CD4-positive, CD25-positive, alpha-beta regulatory T cell (primary cell): Measurements from ENCODE around the gene LRP3. TPM values are rescaled to one million over a fixed set of nuclear protein-coding genes. Genes with fewer than 3 reads are reported as not detected.
A peak's percentile ranks its signal among the peaks of the same experiment; 100 is the strongest.

ENCODE experiments used
- ATAC-seq, 2 donors: fragments of 150-1000 bp; cut with Tn5 transposase; one replicate each; pipeline ENCODE4 v1.10.0; 2021; ENCODE audit warnings: low read depth in 2 of 2, moderate number of reproducible peaks in 2 of 2, moderate library complexity in 1 of 2
- DNase-seq, 3 donors: peaks; one replicate each; pipeline versions ENCODE4 v3.0.0 to v3.0.0-alpha.2; 2012 to 2022; ENCODE audit warnings: mixed read lengths in 1 of 3
- H3K27ac ChIP-seq: one replicate; pipeline ENCODE4 v1.7.0; 2013; ENCODE audit warnings: mild to moderate bottlenecking, low read length; ENCODE audit not compliant: insufficient read depth, poor library complexity, severe bottlenecking
- H3K27me3 ChIP-seq: one replicate; pipeline ENCODE4 v1.7.0; 2013; ENCODE audit warnings: low read length; ENCODE audit not compliant: control insufficient read depth, insufficient read depth
- H3K36me3 ChIP-seq: one replicate; pipeline ENCODE4 v1.7.0; 2013; ENCODE audit warnings: mild to moderate bottlenecking, low read length, moderate library complexity; ENCODE audit not compliant: control insufficient read depth, insufficient read depth
- H3K4me1 ChIP-seq: 2 replicates; pipeline ENCODE4 v1.7.0; 2013; ENCODE audit warnings: mild to moderate bottlenecking, low read length; ENCODE audit not compliant: insufficient read depth, control insufficient read depth, poor library complexity, severe bottlenecking
- H3K4me3 ChIP-seq: one replicate; pipeline ENCODE4 v1.7.0; 2013; ENCODE audit warnings: low read depth, mild to moderate bottlenecking, low read length, moderate library complexity
- H3K9me3 ChIP-seq, 2 experiments: 1 replicate in 1 of 2; 2 replicates in 1 of 2; pipeline ENCODE4 v1.7.0; 2013; ENCODE audit warnings: low read length in 2 of 2, mild to moderate bottlenecking in 1 of 2, moderate library complexity in 1 of 2; ENCODE audit not compliant: control insufficient read depth in 2 of 2
- H3K27ac Mint-ChIP-seq, 3 donors: one replicate each; pipeline ENCODE4 v1.8.0; 2020 to 2022; ENCODE audit warnings: mild to moderate bottlenecking in 3 of 3, mixed read lengths in 3 of 3, moderate library complexity in 2 of 3
- H3K27me3 Mint-ChIP-seq: one replicate; pipeline ENCODE4 v1.8.0; 2022; ENCODE audit warnings: mild to moderate bottlenecking, mixed read lengths
- H3K36me3 Mint-ChIP-seq: one replicate; pipeline ENCODE4 v1.8.0; 2020; ENCODE audit warnings: mixed read lengths
- H3K4me1 Mint-ChIP-seq, 4 donors: one replicate each; pipeline ENCODE4 v1.8.0; 2020 to 2022; ENCODE audit warnings: mixed read lengths in 4 of 4, mild to moderate bottlenecking in 1 of 4
- H3K4me3 Mint-ChIP-seq, 4 donors: one replicate each; pipeline ENCODE4 v1.8.0; 2020 to 2022; ENCODE audit warnings: mild to moderate bottlenecking in 4 of 4, mixed read lengths in 4 of 4, moderate library complexity in 3 of 4
- H3K9me3 Mint-ChIP-seq, 7 donors: one replicate each; pipeline ENCODE4 v1.8.0; 2020 to 2022; ENCODE audit warnings: mixed read lengths in 7 of 7, mild to moderate bottlenecking in 3 of 7, moderate library complexity in 2 of 7
- polyA plus RNA-seq, 4 donors: library from polyadenylated mRNA; unstranded; fragments of 300-500 nt; fragmentation: Illumina TruSeq; gene quantifications; one replicate each; pipeline ENCODE4 v1.2.3, GENCODE V29; 2021
- total RNA-seq: library from RNA; stranded (reverse); gene quantifications from one replicate; pipeline ENCODE4 v1.2.3, GENCODE V29; 2022

Gene LRP3
- total and polyA plus RNA-seq, 5 donors from 2014 or later: not detected

DNA sequence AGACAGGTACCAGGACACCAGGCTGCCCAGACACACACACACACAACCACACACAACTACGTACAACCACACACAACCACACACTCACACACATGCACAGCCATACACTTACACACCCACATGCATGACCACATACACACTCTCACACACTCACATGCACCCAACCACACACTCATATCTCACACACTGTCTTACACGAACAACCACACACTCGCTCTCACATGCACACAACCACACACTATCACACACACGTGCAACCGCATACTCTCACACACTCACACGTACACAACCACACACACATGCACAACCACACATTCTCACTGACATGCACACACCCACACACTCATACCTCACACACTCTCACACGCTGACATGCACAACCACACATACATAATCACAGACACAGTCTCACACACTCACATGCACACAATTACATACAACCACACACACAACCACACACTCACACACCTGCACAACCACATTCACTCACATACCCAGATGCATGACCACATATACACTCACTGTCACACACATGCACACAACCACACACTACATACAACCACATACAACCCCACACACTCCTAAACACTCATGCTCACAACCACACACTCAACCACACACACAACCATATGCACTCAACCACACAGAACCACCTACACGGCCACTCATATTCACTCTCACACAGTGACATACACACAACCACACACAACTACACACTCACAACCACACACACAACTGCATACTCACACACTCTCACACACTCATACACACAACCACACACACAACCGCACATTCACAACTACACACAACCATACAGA lies 39.1 kb downstream of the LRP3 start:
- no peak for ATAC-seq
- peaks cover 1 to 12% (median 6%) of the 10 kb centered on the region in 7 donors for H3K9me3 Mint-ChIP-seq
- peaks cover 19% of the 10 kb centered on the region for H3K4me1 ChIP-seq
- H3K4me3 Mint-ChIP-seq: no peak overlapping the region
- peaks cover 6 to 21% (median 14%) of the 10 kb centered on the region in 4 donors for H3K4me1 Mint-ChIP-seq
- no peak overlapping the region for H3K27ac Mint-ChIP-seq
- no peak for DNase-seq
- no peak overlapping the region for H3K27ac ChIP-seq
- peaks cover 26% of the 10 kb centered on the region for H3K27me3 Mint-ChIP-seq
- no peak overlapping the region for H3K4me3 ChIP-seq
- peaks cover 8% of the 10 kb centered on the region in 2 experiments for H3K9me3 ChIP-seq
- no peaks in the 10 kb centered on the region for H3K36me3 Mint-ChIP-seq
- H3K36me3 ChIP-seq: no peaks in the 10 kb centered on the region
- peaks cover 13% of the 10 kb centered on the region for H3K27me3 ChIP-seq

DNA sequence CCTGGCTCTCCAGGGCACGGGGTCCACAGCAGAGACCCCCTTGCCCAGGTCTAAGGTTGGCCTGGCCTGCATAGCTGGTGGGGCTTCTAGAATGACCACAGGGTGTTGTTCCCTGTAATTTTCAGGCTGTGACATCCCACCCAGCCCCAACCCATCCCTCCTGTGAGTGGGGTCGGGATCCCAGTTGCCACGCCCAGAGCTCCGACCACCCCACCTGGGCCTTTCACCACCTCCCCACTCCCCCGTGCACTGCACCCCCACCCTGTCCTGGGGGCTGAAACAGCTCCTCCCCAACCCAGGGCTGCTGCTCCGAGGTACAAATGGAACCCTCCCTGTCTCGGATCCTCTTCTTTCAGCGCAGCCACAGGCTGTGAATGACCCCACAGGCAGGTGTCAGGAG lies 40.0 kb downstream of the LRP3 start:
- Histone ChIP-seq H3K9me3 (peaks cover under 1 to 3% of the 10 kb centered on the region in 2 experiments), H3K36me3 (no peaks in the 10 kb centered on the region), H3K4me1 (peaks cover 19% of the 10 kb centered on the region), H3K27ac (no peak overlapping the region), H3K4me3 (no peak overlapping the region), H3K27me3 (peaks cover 7% of the 10 kb centered on the region)
- ATAC-seq (no peak), DNase-seq (no peak)
- peaks cover 18% of the 10 kb centered on the region for H3K27me3 Mint-ChIP-seq
- H3K4me3 Mint-ChIP-seq: no peak overlapping the region
- H3K9me3 Mint-ChIP-seq: peaks cover 0 to 6% (median 0%) of the 10 kb centered on the region in 7 donors
- no peaks in the 10 kb centered on the region for H3K36me3 Mint-ChIP-seq
- peaks cover 5 to 21% (median 11%) of the 10 kb centered on the region in 4 donors for H3K4me1 Mint-ChIP-seq
- no peak overlapping the region for H3K27ac Mint-ChIP-seq

DNA sequence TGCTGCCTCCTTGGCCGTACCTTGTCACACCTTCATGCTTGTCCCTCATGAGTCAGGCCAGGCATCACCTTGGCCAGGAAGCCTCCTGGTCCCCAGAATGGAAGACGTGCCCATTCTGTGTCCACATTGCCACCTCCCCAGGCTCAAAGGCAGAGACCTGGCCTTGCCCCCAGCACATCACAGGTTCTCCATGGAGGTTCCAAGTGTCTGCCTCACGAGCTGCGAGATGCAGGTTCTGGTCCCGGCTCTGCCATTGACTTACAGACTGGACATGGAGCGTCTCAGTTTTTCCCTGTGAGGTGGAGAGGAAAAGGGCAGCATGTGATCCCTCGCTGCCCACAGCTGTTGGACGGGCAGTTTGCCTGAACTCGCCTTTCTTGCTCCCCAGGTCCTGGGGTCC lies 40.6 kb downstream of the LRP3 start:
- ATAC-seq (no peak), DNase-seq (no peak)
- H3K9me3 Mint-ChIP-seq: peaks cover 0 to 4% (median 0%) of the 10 kb centered on the region in 7 donors
- H3K27ac Mint-ChIP-seq: no peak overlapping the region
- peaks cover 19% of the 10 kb centered on the region for H3K4me1 ChIP-seq
- H3K36me3 Mint-ChIP-seq: no peaks in the 10 kb centered on the region
- peaks cover 14% of the 10 kb centered on the region for H3K27me3 Mint-ChIP-seq
- H3K27me3 ChIP-seq: peaks cover 4% of the 10 kb centered on the region
- H3K4me1 Mint-ChIP-seq: peaks cover 5 to 21% (median 12%) of the 10 kb centered on the region in 4 donors
- H3K4me3 ChIP-seq: no peak overlapping the region
- H3K27ac ChIP-seq: no peak overlapping the region
- no peak overlapping the region for H3K4me3 Mint-ChIP-seq
- H3K36me3 ChIP-seq: no peaks in the 10 kb centered on the region
- H3K9me3 ChIP-seq: no peaks in the 10 kb centered on the region

DNA sequence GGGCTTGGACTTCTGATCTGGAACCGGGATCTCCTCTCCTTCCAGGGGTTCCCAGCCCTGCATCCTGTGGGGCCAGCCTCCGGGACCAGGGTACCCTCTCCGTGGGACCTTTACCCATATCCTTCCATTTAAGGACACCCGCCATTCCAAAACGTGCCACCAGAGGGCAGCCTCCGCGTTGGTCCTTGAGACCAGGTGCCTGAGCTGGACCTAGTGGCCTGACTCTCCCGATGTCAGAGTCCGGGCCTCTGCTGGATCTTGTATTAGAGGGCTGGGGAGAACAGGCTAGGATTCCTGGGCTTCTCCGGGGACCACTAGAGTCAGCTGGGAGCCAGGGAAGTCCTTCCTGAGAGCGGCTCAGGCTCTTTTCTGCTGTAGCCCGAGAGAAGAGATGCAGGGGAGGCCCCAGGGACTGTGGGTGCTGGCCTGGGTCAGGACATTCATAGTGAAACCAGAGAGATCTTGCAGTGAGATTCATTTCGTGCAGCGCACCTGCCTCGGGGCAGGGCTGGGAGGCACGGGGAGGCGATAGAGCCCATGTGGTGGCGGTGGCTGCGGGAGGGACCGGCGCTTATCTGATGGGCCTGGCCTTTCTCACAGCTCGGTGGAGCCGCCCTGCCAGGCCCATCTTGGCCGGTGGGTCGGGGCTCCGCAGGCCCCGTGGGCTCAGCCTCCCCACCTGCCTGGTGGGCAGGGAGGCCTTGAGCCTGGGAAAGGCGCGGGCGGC lies 41.3 kb downstream of the LRP3 start:
- Histone ChIP-seq H3K9me3 (no peaks in the 10 kb centered on the region), H3K36me3 (no peaks in the 10 kb centered on the region), H3K4me1 (peaks cover 19% of the 10 kb centered on the region), H3K4me3 (peak overlapping the region; percentile 72), H3K27ac (peak overlapping the region; percentile 67), H3K27me3 (no peaks in the 10 kb centered on the region)
- Mint-ChIP-seq H3K4me3 (peak overlapping the region; percentile 85 to 91 (median 88)), H3K27me3 (peaks cover 10% of the 10 kb centered on the region), H3K4me1 (peaks cover 5 to 21% (median 12%) of the 10 kb centered on the region in 4 donors), H3K9me3 (peaks cover 0 to 4% (median 0%) of the 10 kb centered on the region in 7 donors), H3K27ac (peak overlapping the region; percentile 70 to 83 (median 80)), H3K36me3 (no peaks in the 10 kb centered on the region)
- ATAC-seq (peak; percentile 52 to 69), DNase-seq (peak; percentile 64 to 70 (median 67))

DNA sequence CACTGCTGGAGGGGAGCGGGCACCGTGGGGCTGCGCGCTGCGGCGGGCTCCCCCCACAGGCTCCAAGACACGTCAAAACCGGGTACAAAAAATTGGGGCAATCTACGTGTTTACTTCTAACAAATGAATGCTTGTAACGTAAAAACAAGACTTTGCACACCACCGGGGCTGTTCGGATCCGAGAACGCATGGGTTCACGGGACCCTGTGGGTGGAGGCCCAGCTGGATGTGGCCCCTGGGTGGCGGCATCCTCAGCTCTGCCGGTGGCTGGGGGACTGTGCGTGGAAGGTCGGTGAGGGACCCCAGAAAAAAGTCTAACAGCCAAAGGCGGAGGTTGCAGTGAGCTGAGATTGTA lies 41.8 kb downstream of the LRP3 start:
- peak overlapping the region; percentile 69 to 80 (median 76) for H3K27ac Mint-ChIP-seq
- ATAC-seq (peak; percentile 31 to 41), DNase-seq (peak; percentile 16 to 51 (median 20))
- Histone ChIP-seq H3K9me3 (no peaks in the 10 kb centered on the region), H3K27ac (peak overlapping the region; percentile 67), H3K4me3 (peak overlapping the region; percentile 40), H3K27me3 (no peaks in the 10 kb centered on the region), H3K4me1 (peaks cover 19% of the 10 kb centered on the region), H3K36me3 (no peaks in the 10 kb centered on the region)
- H3K27me3 Mint-ChIP-seq: peaks cover 5% of the 10 kb centered on the region
- no peaks in the 10 kb centered on the region for H3K36me3 Mint-ChIP-seq
- H3K9me3 Mint-ChIP-seq: no peaks in the 10 kb centered on the region
- H3K4me1 Mint-ChIP-seq: peaks cover 5 to 21% (median 12%) of the 10 kb centered on the region in 4 donors
- peak overlapping the region; percentile 70 to 88 (median 79) for H3K4me3 Mint-ChIP-seq

DNA sequence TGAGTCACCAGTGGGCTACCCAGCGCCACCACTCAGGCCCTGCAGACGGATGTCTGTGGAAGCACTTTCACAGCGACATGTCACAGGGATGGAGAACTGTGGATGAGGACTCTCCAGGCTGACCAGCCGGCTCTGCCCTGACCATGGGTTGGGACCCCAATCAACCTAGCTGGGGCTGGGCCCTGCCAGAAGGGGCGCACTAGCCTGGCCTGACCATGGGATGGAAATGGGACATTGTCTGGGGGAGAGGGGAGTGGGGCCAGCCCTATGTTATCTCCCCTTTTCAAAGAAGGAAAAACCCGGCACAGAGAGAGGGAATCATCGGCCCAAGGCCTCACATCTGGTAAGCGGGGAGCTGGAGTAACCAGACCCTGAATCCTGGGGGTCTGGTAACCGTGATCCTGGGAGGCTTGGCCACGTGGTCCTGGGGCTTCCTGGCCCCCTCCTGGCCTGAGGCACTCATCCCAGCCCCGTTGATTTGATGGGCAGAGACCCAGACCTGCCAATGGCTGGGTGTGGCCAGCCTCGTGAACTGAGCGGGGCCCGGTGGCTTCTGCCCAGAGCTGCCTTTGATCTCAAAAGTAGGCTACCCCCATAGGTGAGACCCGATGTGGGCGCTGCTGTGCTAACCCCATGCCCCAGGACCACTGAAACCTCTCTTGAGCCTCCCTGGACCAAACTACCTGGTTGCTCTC lies 42.7 kb downstream of the LRP3 start:
- Histone ChIP-seq H3K4me1 (peaks cover 26% of the 10 kb centered on the region), H3K27ac (no peak overlapping the region), H3K4me3 (no peak overlapping the region), H3K9me3 (no peaks in the 10 kb centered on the region), H3K36me3 (no peaks in the 10 kb centered on the region), H3K27me3 (no peaks in the 10 kb centered on the region)
- H3K4me3 Mint-ChIP-seq: peak overlapping the region in 1 of 4 donors; percentile 82
- no peaks in the 10 kb centered on the region for H3K27me3 Mint-ChIP-seq
- H3K4me1 Mint-ChIP-seq: peaks cover 5 to 21% (median 12%) of the 10 kb centered on the region in 4 donors
- DNase-seq (no peak), ATAC-seq (no peak)
- no peaks in the 10 kb centered on the region for H3K9me3 Mint-ChIP-seq
- H3K27ac Mint-ChIP-seq: peak overlapping the region in 1 of 3 donors; percentile 82
- H3K36me3 Mint-ChIP-seq: no peaks in the 10 kb centered on the region

DNA sequence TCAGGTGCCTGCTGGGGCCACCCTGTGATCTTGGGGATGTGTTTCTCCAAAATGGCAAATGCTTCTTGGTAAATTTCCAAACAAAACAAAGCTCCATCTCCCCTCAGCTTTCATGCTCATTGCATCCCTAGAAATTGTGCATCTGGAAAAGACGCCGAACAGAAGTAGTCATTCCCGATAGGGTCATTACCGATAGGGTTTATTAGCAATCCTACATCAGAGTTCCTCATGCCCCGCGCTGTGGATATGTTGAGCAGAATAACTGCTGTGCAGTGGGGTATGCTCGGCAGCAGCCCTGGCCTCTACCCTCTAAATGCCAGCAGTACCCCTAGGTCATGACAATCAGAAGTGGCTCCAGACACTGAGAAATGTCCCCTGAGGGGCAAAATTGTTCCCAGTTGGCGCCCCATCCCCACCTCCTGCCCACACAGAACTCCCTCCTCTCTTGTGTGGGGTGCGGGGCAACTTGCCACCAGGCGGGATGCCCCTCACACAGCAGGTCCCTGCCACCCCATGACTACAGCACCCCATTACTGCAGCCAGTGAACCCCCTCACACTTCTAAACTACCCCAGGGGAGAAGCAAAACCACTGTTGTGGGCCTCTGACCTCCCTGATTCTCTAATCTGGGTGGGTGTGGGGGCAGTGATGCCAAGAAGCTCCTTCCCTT lies 44.5 kb downstream of the LRP3 start:
- H3K4me3 Mint-ChIP-seq: peak overlapping the region in 1 of 4 donors; percentile 3
- ATAC-seq: no peak
- no peaks in the 10 kb centered on the region for H3K36me3 Mint-ChIP-seq
- no peak overlapping the region for H3K4me3 ChIP-seq
- no peaks in the 10 kb centered on the region for H3K27me3 Mint-ChIP-seq
- H3K27me3 ChIP-seq: no peaks in the 10 kb centered on the region
- DNase-seq: no peak
- peaks cover 5 to 21% (median 12%) of the 10 kb centered on the region in 4 donors for H3K4me1 Mint-ChIP-seq
- no peak overlapping the region for H3K27ac Mint-ChIP-seq
- no peaks in the 10 kb centered on the region for H3K9me3 Mint-ChIP-seq
- H3K4me1 ChIP-seq: peaks cover 26% of the 10 kb centered on the region
- no peaks in the 10 kb centered on the region for H3K9me3 ChIP-seq
- no peak overlapping the region for H3K27ac ChIP-seq
- no peaks in the 10 kb centered on the region for H3K36me3 ChIP-seq
